HG02571 (cell line): ENCODE measurements around the gene PHKB.

Source experiments
- ATAC-seq: cut with Tn5 transposase; IDR thresholded peaks from one replicate; pipeline ENCODE4 v1.9.1; 2021; ENCODE audit warnings: mild to moderate bottlenecking, moderate library complexity; ENCODE audit not compliant: unreplicated experiment

The PHKB gene

GRCh38 chr16:47725188-47725695, 264.1 kb downstream of the PHKB start:
- ATAC-seq = no peak

- no peak for ATAC-seq
Measured at GRCh38 chr16:47726031-47726675, 265.0 kb downstream of the PHKB start.

- no peak for ATAC-seq
Measured at GRCh38 chr16:47727131-47727530, 266.0 kb downstream of the PHKB start.

GRCh38 chr16:47728205-47728604, 267.1 kb downstream of the PHKB start:
- no peak for ATAC-seq

- ATAC-seq = no peak
Measured at GRCh38 chr16:47729701-47730100, 268.6 kb downstream of the PHKB start.

GRCh38 chr16:47731252-47731651, 270.1 kb downstream of the PHKB start:
- no peak for ATAC-seq

- ATAC-seq = no peak
Measured at GRCh38 chr16:47732122-47732521, 271.0 kb downstream of the PHKB start.

- ATAC-seq = no peak
Measured at GRCh38 chr16:47732523-47733111, 271.5 kb downstream of the PHKB start.

- ATAC-seq = no peak
Measured at GRCh38 chr16:47734081-47734857, 273.1 kb downstream of the PHKB start.

- ATAC-seq = no peak
Measured at GRCh38 chr16:47734987-47735594, 274.0 kb downstream of the PHKB start.

- no peak for ATAC-seq
Measured at GRCh38 chr16:47750371-47750770, 289.2 kb downstream of the PHKB start.
